Testis (tissue), 2 donors: ENCODE results near the gene ASCC1.

Experiments used
- CTCF ChIP-seq, 3 experiments: fragments of 450-650 bp in 2 of 3; fragments of 200-600 bp in 1 of 3; sonication (generic) in 1 of 3; IDR thresholded peaks; one replicate each; pipeline ENCODE4 v1.5.1; 2016 to 2019; ENCODE audit warnings: antibody characterized with exemption in 3 of 3, mild to moderate bottlenecking in 2 of 3, moderate library complexity in 1 of 3
- POLR2A ChIP-seq: fragments of 450-650 bp; IDR thresholded peaks from one replicate; pipeline ENCODE4 v1.6.1; 2017; ENCODE audit warnings: antibody characterized with exemption, mild to moderate bottlenecking, moderate library complexity

- no peak for TF ChIP-seq POLR2A
- no peak for TF ChIP-seq CTCF (IDR thresholded peaks at IDR 0.05)
Observed at GRCh38 chr10:72121389-72121788, 94.7 kb downstream of the ASCC1 start.
